Uterus (tissue), 4 donors: ENCODE results near the gene KANSL1. TPM values are rescaled to one million over a fixed set of nuclear protein-coding genes. Genes with fewer than 3 reads are reported as not detected.

Source experiments
- DNase-seq, 2 donors: peaks; one replicate each; pipeline ENCODE4 v3.0.0-alpha.2; 2019 to 2020
- H3K27ac ChIP-seq, 2 donors: fragments of 200-600 bp; sonication (generic); 1 replicate in 1 of 2; 2 replicates in 1 of 2; pipeline ENCODE4 v1.5.1; 2016 to 2018
- H3K27me3 ChIP-seq, 2 donors: fragments of 200-600 bp; sonication (generic); one replicate each; pipeline ENCODE4 v1.5.1; 2018 to 2019; ENCODE audit warnings: control low read depth in 1 of 2
- H3K36me3 ChIP-seq, 2 donors: fragments of 200-600 bp; sonication (generic); one replicate each; pipeline ENCODE4 v1.5.1; 2019; ENCODE audit warnings: control low read depth in 1 of 2
- H3K4me1 ChIP-seq, 2 donors: fragments of 200-600 bp; sonication (generic); one replicate each; pipeline ENCODE4 v1.5.1; 2018 to 2019; ENCODE audit warnings: control low read depth in 1 of 2
- H3K4me3 ChIP-seq, 2 donors: fragments of 200-600 bp; sonication (generic); 1 replicate in 1 of 2; 2 replicates in 1 of 2; pipeline ENCODE4 v1.5.1; 2018 to 2019; ENCODE audit warnings: mild to moderate bottlenecking in 1 of 2
- H3K9me3 ChIP-seq, 2 donors: fragments of 200-600 bp; sonication (generic); one replicate each; pipeline ENCODE4 v1.5.1; 2019; ENCODE audit warnings: control low read depth in 1 of 2
- POLR2A ChIP-seq, 2 donors: fragments of 450-650 bp; IDR thresholded peaks; one replicate each; pipeline ENCODE4 v1.6.1; 2016; ENCODE audit warnings: antibody characterized with exemption in 2 of 2, mild to moderate bottlenecking in 1 of 2, moderate library complexity in 1 of 2
- intact Hi-C: fragments of 100-400 bp; cut with DNase I; formaldehyde crosslinking; loops from one replicate; pipeline ENCODE4 v1.15.1; 2023; ENCODE audit warnings: low total_unique reads
- total RNA-seq, 4 donors: library from RNA; depleted of rRNA in 3 of 4; stranded (reverse); fragments of >200 nt in 3 of 4; gene quantifications; one replicate each; pipeline versions ENCODE4 v1.1.0 to v1.2.4, GENCODE V29; 2014 to 2023
- TF ChIP-seq, protein P1 (sequence below), 4 experiments: fragments of 200-600 bp in 2 of 4; fragments of 450-650 bp in 2 of 4; sonication (generic) in 2 of 4; IDR thresholded peaks; one replicate each; pipeline ENCODE4 v1.5.1; 2016 to 2019; ENCODE audit warnings: antibody characterized with exemption in 4 of 4, mild to moderate bottlenecking in 2 of 4, moderate library complexity in 1 of 4
- donor health status: DM: yes; HTN: yes; CAD: no.

The KANSL1 gene
- total RNA-seq, 4 donors from 2014 or later, result 55.8 to 192 (median 146) TPM

DNA sequence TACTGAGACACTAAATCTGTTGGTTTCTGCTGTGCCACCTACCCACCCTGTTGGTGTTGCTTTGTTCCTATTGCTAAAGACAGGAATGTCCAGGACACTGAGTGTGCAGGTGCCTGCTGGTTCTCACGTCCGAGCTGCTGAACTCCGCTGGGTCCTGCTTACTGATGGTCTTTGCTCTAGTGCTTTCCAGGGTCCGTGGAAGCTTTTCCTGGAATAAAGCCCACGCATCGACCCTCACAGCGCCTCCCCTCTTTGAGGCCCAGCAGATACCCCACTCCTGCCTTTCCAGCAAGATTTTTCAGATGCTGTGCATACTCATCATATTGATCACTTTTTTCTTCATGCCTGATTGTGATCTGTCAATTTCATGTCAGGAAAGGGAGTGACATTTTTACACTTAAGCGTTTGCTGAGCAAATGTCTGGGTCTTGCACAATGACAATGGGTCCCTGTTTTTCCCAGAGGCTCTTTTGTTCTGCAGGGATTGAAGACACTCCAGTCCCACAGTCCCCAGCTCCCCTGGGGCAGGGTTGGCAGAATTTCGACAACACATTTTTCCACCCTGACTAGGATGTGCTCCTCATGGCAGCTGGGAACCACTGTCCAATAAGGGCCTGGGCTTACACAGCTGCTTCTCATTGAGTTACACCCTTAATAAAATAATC, 179.6 kb downstream of the KANSL1 start:
- intact Hi-C loops, result no loop called here
- DNase-seq, result no peak
- no peaks in the 10 kb centered on the region for H3K4me1 ChIP-seq
- H3K9me3 ChIP-seq, result no peaks in the 10 kb centered on the region
- H3K36me3 ChIP-seq, result no peaks in the 10 kb centered on the region
- H3K4me3 ChIP-seq, result no peak overlapping the region
- H3K27ac ChIP-seq, result no peak overlapping the region
- TF ChIP-seq POLR2A (IDR thresholded peaks at IDR 0.05), result no peak
- TF ChIP-seq, protein P1, sequence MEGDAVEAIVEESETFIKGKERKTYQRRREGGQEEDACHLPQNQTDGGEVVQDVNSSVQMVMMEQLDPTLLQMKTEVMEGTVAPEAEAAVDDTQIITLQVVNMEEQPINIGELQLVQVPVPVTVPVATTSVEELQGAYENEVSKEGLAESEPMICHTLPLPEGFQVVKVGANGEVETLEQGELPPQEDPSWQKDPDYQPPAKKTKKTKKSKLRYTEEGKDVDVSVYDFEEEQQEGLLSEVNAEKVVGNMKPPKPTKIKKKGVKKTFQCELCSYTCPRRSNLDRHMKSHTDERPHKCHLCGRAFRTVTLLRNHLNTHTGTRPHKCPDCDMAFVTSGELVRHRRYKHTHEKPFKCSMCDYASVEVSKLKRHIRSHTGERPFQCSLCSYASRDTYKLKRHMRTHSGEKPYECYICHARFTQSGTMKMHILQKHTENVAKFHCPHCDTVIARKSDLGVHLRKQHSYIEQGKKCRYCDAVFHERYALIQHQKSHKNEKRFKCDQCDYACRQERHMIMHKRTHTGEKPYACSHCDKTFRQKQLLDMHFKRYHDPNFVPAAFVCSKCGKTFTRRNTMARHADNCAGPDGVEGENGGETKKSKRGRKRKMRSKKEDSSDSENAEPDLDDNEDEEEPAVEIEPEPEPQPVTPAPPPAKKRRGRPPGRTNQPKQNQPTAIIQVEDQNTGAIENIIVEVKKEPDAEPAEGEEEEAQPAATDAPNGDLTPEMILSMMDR (IDR thresholded peaks at IDR 0.05), result no peak
- H3K27me3 ChIP-seq, result no peaks in the 10 kb centered on the region

DNA sequence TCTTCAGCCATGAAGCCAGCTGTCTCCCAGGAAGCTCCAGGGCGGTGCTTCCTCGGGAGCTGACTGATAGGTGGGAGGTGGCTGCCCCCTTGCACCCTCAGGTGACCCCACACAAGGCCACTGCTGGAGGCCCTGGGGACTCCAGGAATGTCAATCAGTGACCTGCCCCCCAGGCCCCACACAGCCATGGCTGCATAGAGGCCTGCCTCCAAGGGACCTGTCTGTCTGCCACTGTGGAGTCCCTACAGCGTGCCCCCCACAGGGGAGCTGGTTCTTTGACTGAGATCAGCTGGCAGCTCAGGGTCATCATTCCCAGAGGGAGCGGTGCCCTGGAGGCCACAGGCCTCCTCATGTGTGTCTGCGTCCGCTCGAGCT, 180.1 kb downstream of the KANSL1 start:
- H3K36me3 ChIP-seq, result no peaks in the 10 kb centered on the region
- TF ChIP-seq, protein P1 (IDR thresholded peaks at IDR 0.05), result no peak
- no peak for TF ChIP-seq POLR2A (IDR thresholded peaks at IDR 0.05)
- H3K4me3 ChIP-seq, result no peak overlapping the region
- intact Hi-C loops, result no loop called here
- no peak overlapping the region for H3K27ac ChIP-seq
- no peaks in the 10 kb centered on the region for H3K4me1 ChIP-seq
- DNase-seq, result no peak
- H3K9me3 ChIP-seq, result no peaks in the 10 kb centered on the region
- H3K27me3 ChIP-seq, result no peaks in the 10 kb centered on the region

DNA sequence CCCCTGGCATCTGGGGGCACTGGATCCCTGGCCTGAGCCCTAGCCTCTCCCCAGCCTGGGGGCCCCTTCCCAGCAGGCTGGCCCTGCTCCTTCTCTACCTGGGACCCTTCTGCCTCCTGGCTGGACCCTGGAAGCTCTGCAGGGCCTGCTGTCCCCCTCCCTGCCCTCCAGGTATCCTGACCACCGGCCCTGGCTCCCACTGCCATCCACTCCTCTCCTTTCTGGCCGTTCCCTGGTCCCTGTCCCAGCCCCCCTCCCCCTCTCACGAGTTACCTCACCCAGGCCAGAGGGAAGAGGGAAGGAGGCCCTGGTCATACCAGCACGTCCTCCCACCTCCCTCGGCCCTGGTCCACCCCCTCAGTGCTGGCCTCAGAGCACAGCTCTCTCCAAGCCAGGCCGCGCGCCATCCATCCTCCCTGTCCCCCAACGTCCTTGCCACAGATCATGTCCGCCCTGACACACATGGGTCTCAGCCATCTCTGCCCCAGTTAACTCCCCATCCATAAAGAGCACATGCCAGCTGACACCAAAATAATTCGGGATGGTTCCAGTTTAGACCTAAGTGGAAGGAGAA, 180.6 kb downstream of the KANSL1 start:
- Histone ChIP-seq H3K4me1 (no peaks in the 10 kb centered on the region), H3K9me3 (no peaks in the 10 kb centered on the region), H3K27ac (no peak overlapping the region), H3K4me3 (no peak overlapping the region), H3K36me3 (no peaks in the 10 kb centered on the region), H3K27me3 (no peaks in the 10 kb centered on the region)
- DNase-seq, result no peak
- no peak for TF ChIP-seq POLR2A (IDR thresholded peaks at IDR 0.05)
- TF ChIP-seq, protein P1 (IDR thresholded peaks at IDR 0.05), result no peak
- intact Hi-C loops, result no loop called here

DNA sequence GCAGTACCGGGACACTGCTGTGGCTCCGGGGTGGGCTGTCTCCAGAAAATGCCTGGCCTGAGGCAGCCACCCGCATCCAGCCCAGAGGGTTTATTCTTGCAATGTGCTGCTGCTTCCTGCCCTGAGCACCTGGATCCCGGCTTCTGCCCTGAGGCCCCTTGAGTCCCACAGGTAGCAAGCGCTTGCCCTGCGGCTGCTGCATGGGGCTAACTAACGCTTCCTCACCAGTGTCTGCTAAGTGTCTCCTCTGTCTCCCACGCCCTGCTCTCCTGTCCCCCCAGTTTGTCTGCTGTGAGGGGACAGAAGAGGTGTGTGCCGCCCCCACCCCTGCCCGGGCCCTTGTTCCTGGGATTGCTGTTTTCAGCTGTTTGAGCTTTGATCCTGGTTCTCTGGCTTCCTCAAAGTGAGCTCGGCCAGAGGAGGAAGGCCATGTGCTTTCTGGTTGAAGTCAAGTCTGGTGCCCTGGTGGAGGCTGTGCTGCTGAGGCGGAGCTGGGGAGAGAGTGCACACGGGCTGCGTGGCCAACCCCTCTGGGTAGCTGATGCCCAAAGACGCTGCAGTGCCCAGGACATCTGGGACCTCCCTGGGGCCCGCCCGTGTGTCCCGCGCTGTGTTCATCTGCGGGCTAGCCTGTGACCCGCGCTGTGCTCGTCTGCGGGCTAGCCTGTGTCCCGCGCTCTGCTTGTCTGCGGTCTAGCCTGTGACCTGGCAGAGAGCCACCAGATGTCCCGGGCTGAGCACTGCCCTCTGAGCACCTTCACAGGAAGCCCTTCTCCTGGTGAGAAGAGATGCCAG, 181.3 kb downstream of the KANSL1 start:
- H3K27me3 ChIP-seq, result no peaks in the 10 kb centered on the region
- intact Hi-C loops, result no loop called here
- no peaks in the 10 kb centered on the region for H3K9me3 ChIP-seq
- no peaks in the 10 kb centered on the region for H3K4me1 ChIP-seq
- no peak overlapping the region for H3K4me3 ChIP-seq
- no peak for DNase-seq
- no peak for TF ChIP-seq POLR2A (IDR thresholded peaks at IDR 0.05)
- TF ChIP-seq, protein P1 (IDR thresholded peaks at IDR 0.05), result no peak
- no peak overlapping the region for H3K27ac ChIP-seq
- no peaks in the 10 kb centered on the region for H3K36me3 ChIP-seq

DNA sequence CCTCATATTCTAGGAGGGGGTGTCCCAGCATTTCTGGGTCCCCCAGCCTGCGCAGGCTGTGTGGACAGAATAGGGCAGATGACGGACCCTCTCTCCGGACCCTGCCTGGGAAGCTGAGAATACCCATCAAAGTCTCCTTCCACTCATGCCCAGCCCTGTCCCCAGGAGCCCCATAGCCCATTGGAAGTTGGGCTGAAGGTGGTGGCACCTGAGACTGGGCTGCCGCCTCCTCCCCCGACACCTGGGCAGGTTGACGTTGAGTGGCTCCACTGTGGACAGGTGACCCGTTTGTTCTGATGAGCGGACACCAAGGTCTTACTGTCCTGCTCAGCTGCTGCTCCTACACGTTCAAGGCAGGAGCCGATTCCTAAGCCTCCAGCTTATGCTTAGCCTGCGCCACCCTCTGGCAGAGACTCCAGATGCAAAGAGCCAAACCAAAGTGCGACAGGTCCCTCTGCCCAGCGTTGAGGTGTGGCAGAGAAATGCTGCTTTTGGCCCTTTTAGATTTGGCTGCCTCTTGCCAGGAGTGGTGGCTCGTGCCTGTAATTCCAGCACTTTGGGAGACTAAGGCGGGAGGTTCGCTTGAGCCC, 182.5 kb downstream of the KANSL1 start:
- H3K27me3 ChIP-seq, result no peaks in the 10 kb centered on the region
- DNase-seq, result no peak

More for the DNA sequence above, 182.5 kb downstream of the KANSL1 start:
- no peak overlapping the region for H3K27ac ChIP-seq
- H3K4me1 ChIP-seq, result no peaks in the 10 kb centered on the region
- no peaks in the 10 kb centered on the region for H3K9me3 ChIP-seq
- H3K36me3 ChIP-seq, result no peaks in the 10 kb centered on the region
- intact Hi-C loops, result no loop called here
- no peak overlapping the region for H3K4me3 ChIP-seq
- TF ChIP-seq POLR2A (IDR thresholded peaks at IDR 0.05), result no peak
- TF ChIP-seq, protein P1 (IDR thresholded peaks at IDR 0.05), result no peak
